IMR-90 (cell line): ENCODE measurements around the gene CSDE1. TPM values are rescaled to one million over a fixed set of nuclear protein-coding genes. Genes with fewer than 3 reads are reported as not detected.
"Not testable (repeated sequence)": the region's sequence is repeated elsewhere in the genome, so short reads cannot be mapped to it uniquely, and the experiment has no call there.

Experiments
- ATAC-seq: fragments of 200-7000 bp; cut with Tn5 transposase; 2 replicates; pipeline ENCODE4 v1.9.1; 2020; ENCODE audit warnings: low read depth, mild to moderate bottlenecking, moderate library complexity
- BruUV-seq: library from RNA; stranded (reverse); fragments of 400-500 nt; replicated peaks from 2 replicates; lab custom pipeline; 2021; lab: Mats Ljungman, UMichigan
- CTCF ChIA-PET: fragments of 300-600 bp; formaldehyde crosslinking; extraction: SDS; loops from one replicate; lab custom pipeline; 2021; ENCODE audit warnings: antibody characterized with exemption; lab: Yijun Ruan, JAX
- POLR2A ChIA-PET: fragments of 300-600 bp; sonication (Branson Sonifier 250); formaldehyde crosslinking; loops from one replicate; lab custom pipeline; 2022; ENCODE audit warnings: antibody characterized with exemption; ENCODE audit not compliant: unreplicated experiment; lab: Charles Lee
- DNase-seq: peaks from one replicate; pipeline ENCODE4 v3.0.0; 2013
- H2AFZ ChIP-seq: replicated peaks from 2 replicates; pipeline ENCODE3; 2013; ENCODE audit warnings: low read length, mild to moderate bottlenecking; ENCODE audit not compliant: poor library complexity
- H2AK5ac ChIP-seq: 2 replicates; pipeline ENCODE4 v1.6.1; 2013; ENCODE audit warnings: low read depth, low read length, inconsistent platforms
- H2AK9ac ChIP-seq: replicated peaks from 2 replicates; pipeline ENCODE3; 2013; ENCODE audit warnings: mild to moderate bottlenecking, low read depth, low read length, moderate library complexity; ENCODE audit not compliant: poor library complexity
- H2BK120ac ChIP-seq: 2 replicates; pipeline ENCODE4 v1.6.1; 2013; ENCODE audit warnings: low read depth, low read length, inconsistent platforms
- H2BK15ac ChIP-seq: 3 replicates; pipeline ENCODE4 v1.6.1; 2013; ENCODE audit warnings: low read depth, low read length, inconsistent platforms
- H2BK20ac ChIP-seq: 2 replicates; pipeline ENCODE4 v1.6.1; 2013; ENCODE audit warnings: low read depth, mild to moderate bottlenecking, inconsistent platforms, low read length, moderate library complexity
- H2BK5ac ChIP-seq: 2 replicates; pipeline ENCODE4 v1.6.1; 2013; ENCODE audit warnings: mild to moderate bottlenecking, low read depth, low read length, inconsistent platforms; ENCODE audit not compliant: poor library complexity, severe bottlenecking
- H3K14ac ChIP-seq: replicated peaks from 2 replicates; pipeline ENCODE4 v1.6.1; 2013; ENCODE audit warnings: low read depth, low read length, inconsistent platforms
- H3K18ac ChIP-seq: 2 replicates; pipeline ENCODE4 v1.6.1; 2013; ENCODE audit warnings: low read depth, low read length, control low read depth
- H3K23ac ChIP-seq: 2 replicates; pipeline ENCODE4 v1.6.1; 2013; ENCODE audit warnings: low read depth, low read length, inconsistent platforms
- H3K27ac ChIP-seq: 2 replicates; pipeline ENCODE4 v1.5.1; 2013; ENCODE audit warnings: mild to moderate bottlenecking, control low read depth, low read length; ENCODE audit not compliant: insufficient read depth
- H3K27me3 ChIP-seq: 2 replicates; pipeline ENCODE4 v1.6.1; 2013; ENCODE audit warnings: low read length; ENCODE audit not compliant: control insufficient read depth, insufficient read depth
- H3K36me3 ChIP-seq: 2 replicates; pipeline ENCODE4 v1.6.1; 2013; ENCODE audit warnings: low read length, mixed read lengths; ENCODE audit not compliant: control insufficient read depth, insufficient read depth
- H3K4ac ChIP-seq: 2 replicates; pipeline ENCODE4 v1.6.1; 2013; ENCODE audit warnings: low read depth, low read length, inconsistent platforms
- H3K4me1 ChIP-seq: 2 replicates; pipeline ENCODE4 v1.6.1; 2013; ENCODE audit warnings: low read length, mixed read lengths; ENCODE audit not compliant: control insufficient read depth, insufficient read depth
- H3K4me2 ChIP-seq: 2 replicates; pipeline ENCODE4 v1.6.1; 2013; ENCODE audit warnings: low read depth, mild to moderate bottlenecking, control low read depth, low read length, moderate library complexity
- H3K4me3 ChIP-seq: 2 replicates; pipeline ENCODE4 v1.5.1; 2013; ENCODE audit warnings: low read depth, mild to moderate bottlenecking, control low read depth, low read length, moderate library complexity; ENCODE audit not compliant: insufficient read depth
- H3K56ac ChIP-seq: 2 replicates; pipeline ENCODE4 v1.6.1; 2013; ENCODE audit warnings: low read length, inconsistent platforms; ENCODE audit not compliant: insufficient read depth; ENCODE audit errors: extremely low read depth
- H3K79me1 ChIP-seq, 2 experiments: 2 replicates each; pipeline ENCODE4 v1.6.1; 2013; ENCODE audit warnings: low read length in 2 of 2, inconsistent platforms in 1 of 2, low read depth in 1 of 2
- H3K9ac ChIP-seq: 2 replicates; pipeline ENCODE4 v1.6.1; 2013; ENCODE audit warnings: low read depth, low read length, control low read depth
- H3K9me1 ChIP-seq: 2 replicates; pipeline ENCODE4 v1.6.1; 2013; ENCODE audit warnings: low read length, inconsistent platforms; ENCODE audit not compliant: insufficient read depth
- H3K9me3 ChIP-seq: 2 replicates; pipeline ENCODE4 v1.6.1; 2013; ENCODE audit warnings: low read length; ENCODE audit not compliant: control insufficient read depth, insufficient read depth
- H4K20me1 ChIP-seq: 2 replicates; pipeline ENCODE4 v1.6.1; 2013; ENCODE audit warnings: low read length, inconsistent platforms; ENCODE audit not compliant: insufficient read depth
- H4K5ac ChIP-seq: 2 replicates; pipeline ENCODE4 v1.6.1; 2013; ENCODE audit warnings: mild to moderate bottlenecking, low read depth, low read length, control low read depth
- H4K8ac ChIP-seq, 2 experiments: 2 replicates each; pipeline ENCODE4 v1.6.1; 2013; ENCODE audit warnings: low read depth in 2 of 2, low read length in 2 of 2, control low read depth in 1 of 2, inconsistent platforms in 1 of 2
- H4K91ac ChIP-seq: 2 replicates; pipeline ENCODE4 v1.6.1; 2013; ENCODE audit warnings: low read depth, low read length, inconsistent platforms; ENCODE audit not compliant: insufficient read depth
- WGBS, 2 experiments: methylation state at CpG; one replicate each; pipeline versions ENCODE4 v1.1.5 to v1.1.7; 2013; ENCODE audit warnings: missing lambda C conversion rate in 2 of 2; ENCODE audit not compliant: insufficient read length in 1 of 2; ENCODE audit errors: extremely low coverage in 2 of 2; 5-methylcytosine and 5-hydroxymethylcytosine counted together
- dilution Hi-C: fragments of 300-500 bp; cut with HindIII; formaldehyde crosslinking; loops from one replicate; pipeline ENCODE4 v1.14.3; 2018; ENCODE audit warnings: low sequenced_read_pairs; ENCODE audit not compliant: unreplicated experiment
- in situ Hi-C: fragments of 300-500 bp; cut with MboI; formaldehyde crosslinking; loops from 3 replicates; pipeline ENCODE4 v1.14.3; 2019; ENCODE audit warnings: low sequenced_read_pairs, inconsistent platforms, mixed read lengths
- intact Hi-C: fragments of 100-400 bp; cut with micrococcal nuclease; formaldehyde crosslinking; loops from 2 replicates; pipeline ENCODE4 v1.10.0; 2022
- polyA plus RNA-seq, 3 experiments: library from polyadenylated mRNA; depleted of rRNA; stranded (reverse); fragments of >200 nt; gene quantifications; 2 replicates each; pipeline ENCODE4 v1.2.3, GENCODE V29; 2012; ENCODE audit warnings: low replicate concordance in 1 of 3
- total RNA-seq: library from RNA; depleted of rRNA; stranded (reverse); fragments of >200 nt; gene quantifications from 2 replicates; pipeline ENCODE4 v1.2.3, GENCODE V29; 2012

CSDE1 gene
- total and polyA plus RNA-seq, 2 of the 4 experiments (the other 2 are of a cell fraction): 190 to 879 TPM

DNA sequence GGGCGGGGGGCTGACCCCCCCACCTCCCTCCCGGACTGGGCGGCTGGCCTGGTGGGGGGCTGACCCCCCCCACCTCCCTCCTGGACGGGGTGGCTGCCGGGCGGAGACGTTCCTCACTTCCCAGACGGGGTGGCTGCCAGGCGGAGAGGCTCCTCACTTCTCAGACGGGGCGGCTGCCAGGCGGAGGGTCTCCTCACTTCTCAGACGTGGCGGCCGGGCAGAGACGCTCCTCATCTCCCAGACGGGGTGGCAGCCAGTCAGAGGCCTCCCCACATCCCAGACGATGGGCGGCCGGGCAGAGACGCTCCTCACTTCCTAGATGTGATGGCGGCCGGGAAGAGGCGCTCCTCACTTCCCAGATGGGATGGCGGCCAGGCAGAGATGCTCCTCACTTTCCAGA, 32.8 kb upstream of the CSDE1 start:
- H3K4me3 ChIP-seq, H4K20me1 ChIP-seq, H2BK120ac ChIP-seq, CTCF ChIA-PET, H3K18ac ChIP-seq, H3K79me1 ChIP-seq, BruUV-seq, H3K4me1 ChIP-seq, POLR2A ChIA-PET, H3K27ac ChIP-seq, H2AK9ac ChIP-seq, H3K9ac ChIP-seq, H4K91ac ChIP-seq, in situ Hi-C loops, H2BK5ac ChIP-seq, intact Hi-C loops, H3K56ac ChIP-seq, H2AK5ac ChIP-seq, DNase-seq, H3K36me3 ChIP-seq, H3K9me1 ChIP-seq, H3K9me3 ChIP-seq, H3K4ac ChIP-seq, H4K5ac ChIP-seq, H2BK15ac ChIP-seq, H3K14ac ChIP-seq, H4K8ac ChIP-seq, H3K4me2 ChIP-seq, dilution Hi-C loops, ATAC-seq, H2AFZ ChIP-seq, H2BK20ac ChIP-seq, H3K23ac ChIP-seq, H3K27me3 ChIP-seq: not testable (repeated sequence)
- no CpG with 5 or more reads among the region's 25 CpGs for WGBS, 2 experiments

DNA sequence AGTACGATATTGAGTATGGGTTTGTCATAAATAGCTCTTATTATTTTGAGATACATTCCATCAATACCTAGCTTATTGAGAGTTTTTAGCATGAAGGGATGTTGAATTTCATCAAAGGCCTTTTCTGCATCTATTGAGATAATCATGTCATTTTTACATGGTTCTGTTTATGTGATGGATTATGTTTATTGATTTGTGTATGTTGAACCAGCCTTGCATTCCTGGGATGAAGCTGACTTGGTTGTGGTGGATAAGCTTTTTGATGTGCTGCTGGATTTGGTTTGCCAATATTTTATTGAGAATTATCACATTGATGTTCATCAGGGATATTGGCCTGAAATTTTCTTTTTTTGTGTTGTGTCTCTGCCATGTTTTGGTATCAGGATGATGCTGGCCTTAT, 28.7 kb upstream of the CSDE1 start:
- BruUV-seq, H2AK5ac ChIP-seq, H3K9me3 ChIP-seq, H3K4me2 ChIP-seq, ATAC-seq, H2BK15ac ChIP-seq, H2BK20ac ChIP-seq, DNase-seq, H4K91ac ChIP-seq, H2BK120ac ChIP-seq, H2AK9ac ChIP-seq, H4K8ac ChIP-seq, H3K27me3 ChIP-seq, H2BK5ac ChIP-seq, H3K18ac ChIP-seq, H3K4me1 ChIP-seq, H3K36me3 ChIP-seq, dilution Hi-C loops, H3K79me1 ChIP-seq, POLR2A ChIA-PET, H4K5ac ChIP-seq, in situ Hi-C loops, H3K23ac ChIP-seq, CTCF ChIA-PET, H3K56ac ChIP-seq, intact Hi-C loops, H2AFZ ChIP-seq, H3K9ac ChIP-seq, H4K20me1 ChIP-seq, H3K14ac ChIP-seq, H3K9me1 ChIP-seq, H3K27ac ChIP-seq, H3K4me3 ChIP-seq, H3K4ac ChIP-seq: not testable (repeated sequence)
- no CpG with 5 or more reads among the region's 1 CpG for WGBS, 2 experiments
